ENCODE results near the gene VWA7.

VWA7 gene

GRCh38 chr6:31727717-31728671, 49.1 kb downstream of the VWA7 start:
- peak; percentile 28 for DNase-seq

- DNase-seq = no peak
These were observed 50.0 kb downstream of the VWA7 start for GRCh38 chr6:31727034-31727716.

- DNase-seq = no peak
These were observed 51.4 kb downstream of the VWA7 start for GRCh38 chr6:31725502-31726350.

GRCh38 chr6:31723980-31724691, 53.0 kb downstream of the VWA7 start:
- no peak for DNase-seq

GRCh38 chr6:31723245-31723979, 53.7 kb downstream of the VWA7 start, which contains the start of gene MPIG6B:
TSS of gene MPIG6B (plus strand) at chr6:31723373. CDS start at chr6:31723384, 11 bp downstream.
- DNase-seq = no peak

GRCh38 chr6:31722173-31722572, 55.0 kb downstream of the VWA7 start:
- no peak for DNase-seq

- no peak for DNase-seq
These were observed 55.6 kb downstream of the VWA7 start, which contains the start of gene LY6G6C for GRCh38 chr6:31721351-31722020. TSS of gene LY6G6C (minus strand) at chr6:31721746. CDS start at chr6:31721679, 67 bp downstream.

GRCh38 chr6:31720196-31720770, 56.8 kb downstream of the VWA7 start:
- no peak for DNase-seq

GRCh38 chr6:31719001-31719400, 58.1 kb downstream of the VWA7 start:
- no peak for DNase-seq

- DNase-seq = no peak
These were observed 58.9 kb downstream of the VWA7 start for GRCh38 chr6:31718265-31718664.

GRCh38 chr6:31717499-31718222, 59.5 kb downstream of the VWA7 start:
- DNase-seq = no peak

Data from CD4-positive, alpha-beta T cell treated with Interleukin-17A for 1 hour (primary cell).